ENCODE data around the gene RNF8.
A peak's percentile ranks its signal among the peaks of the same experiment; 100 is the strongest.
"Not testable (repeated sequence)": the region's sequence is repeated elsewhere in the genome, so short reads cannot be mapped to it uniquely, and the experiment has no call there.

The RNF8 gene

GRCh38 chr6:37442416-37443215, 88.8 kb downstream of the RNF8 start:
- ChIA-PET CTCF (interaction anchor here (1.5 kb wide), 1 partner anchor 61 kb away, joined by 3 read pairs; no protein-coding TSS in a partner anchor), POLR2A (interaction anchor here (0.5 kb wide), 1 partner anchor 57 kb away, joined by 6 read pairs; no protein-coding TSS in a partner anchor)
- Histone ChIP-seq H3K4me1 (ENCODE audit: control extremely low read depth in 1 of 4, control insufficient read depth in 4 of 4, insufficient read depth in 4 of 4, low read length in 3 of 4) (peaks cover 0 to 9% (median 0%) of the 10 kb centered on the region in 4 experiments), H3K27ac (ENCODE audit: insufficient read depth in 1 of 2, low read depth in 1 of 2, low read length in 2 of 2, poor library complexity in 1 of 2, severe bottlenecking in 2 of 2) (peak overlapping the region; percentile 71 to 93), H3K36me3 (ENCODE audit: control insufficient read depth in 4 of 4, insufficient read depth in 4 of 4, low read length in 3 of 4) (peaks cover 11 to 68% (median 35%) of the 10 kb centered on the region in 4 experiments), H3K27me3 (replicated peaks in 2 of 5; ENCODE audit: control insufficient read depth in 4 of 5, insufficient read depth in 5 of 5, low read length in 4 of 5) (no peaks in the 10 kb centered on the region), H3K9me3 (ENCODE audit: control extremely low read depth in 1 of 5, control insufficient read depth in 4 of 5, insufficient read depth in 2 of 5, low read depth in 1 of 5, low read length in 4 of 5) (no peaks in the 10 kb centered on the region), H3K4me3 (ENCODE audit: control insufficient read depth in 1 of 7, extremely low read depth in 1 of 7, insufficient read depth in 4 of 7, low read depth in 2 of 7, low read length in 6 of 7) (peak overlapping the region in 5 of 7 experiments; percentile 46 to 75 (median 55))
- DNase-seq: peak; percentile 7 to 24 (median 20)
- WGBS (ENCODE audit: insufficient coverage): 0% methylated on average over 1 of the region's 4 CpGs

- H3K4me3 ChIP-seq (ENCODE audit: control insufficient read depth in 1 of 7, extremely low read depth in 1 of 7, insufficient read depth in 4 of 7, low read depth in 2 of 7, low read length in 6 of 7): peak overlapping the region in 5 of 7 experiments; percentile 46 to 75 (median 55)
- CTCF ChIA-PET: interaction anchor here (1.0 to 1.6 kb wide), 2 partner anchors 10 to 12 kb away, joined by 3 to 6 read pairs; no protein-coding TSS in a partner anchor
These were observed 89.4 kb downstream of the RNF8 start for GRCh38 chr6:37443216-37443542.

More at GRCh38 chr6:37443216-37443542, 89.4 kb downstream of the RNF8 start:
- POLR2A ChIA-PET; H3K4me1 ChIP-seq (ENCODE audit: control extremely low read depth in 1 of 4, control insufficient read depth in 4 of 4, insufficient read depth in 4 of 4, low read length in 3 of 4); H3K9me3 ChIP-seq (ENCODE audit: control extremely low read depth in 1 of 5, control insufficient read depth in 4 of 5, insufficient read depth in 2 of 5, low read depth in 1 of 5, low read length in 4 of 5); DNase-seq; H3K27me3 ChIP-seq (replicated peaks in 2 of 5; ENCODE audit: control insufficient read depth in 4 of 5, insufficient read depth in 5 of 5, low read length in 4 of 5): not testable (repeated sequence)
- WGBS (ENCODE audit: insufficient coverage): 100% methylated on average over 3 of the region's 5 CpGs
- Histone ChIP-seq H3K27ac (ENCODE audit: insufficient read depth in 1 of 2, low read depth in 1 of 2, low read length in 2 of 2, poor library complexity in 1 of 2, severe bottlenecking in 2 of 2) (peak overlapping the region; percentile 71 to 93), H3K36me3 (ENCODE audit: control insufficient read depth in 4 of 4, insufficient read depth in 4 of 4, low read length in 3 of 4) (peaks cover 11 to 67% (median 34%) of the 10 kb centered on the region in 4 experiments)
